ENCODE data around the gene CASKIN1. TPM values are rescaled to one million over a fixed set of nuclear protein-coding genes. Genes with fewer than 3 reads are reported as not detected.

Gene CASKIN1
- total RNA-seq, 1 experiment from 2014 or later, result 7.9 TPM

GRCh38 chr16:2175454-2175853 lies 21.0 kb downstream of the CASKIN1 start:
- no peak overlapping the region for H3K14ac ChIP-seq (ENCODE audit: insufficient read depth, low read length)
- H2BK20ac ChIP-seq (ENCODE audit: low read depth, low read length, poor library complexity, severe bottlenecking), result no peak overlapping the region
- H2AFZ ChIP-seq (ENCODE audit: low read length), result no peak overlapping the region
- peaks cover 11 to 44% (median 41%) of the 10 kb centered on the region in 3 experiments for H3K36me3 Mint-ChIP-seq (ENCODE audit: insufficient read depth in 1 of 3, low read depth in 3 of 3)
- no peak overlapping the region for H2BK12ac ChIP-seq (ENCODE audit: insufficient read length, low read depth, low read length)
- H4K8ac ChIP-seq (replicated peaks; ENCODE audit: insufficient read length, low read depth, low read length), result no peak overlapping the region
- no peak overlapping the region for H3K27ac Mint-ChIP-seq
- no peak overlapping the region for H3K9ac ChIP-seq (ENCODE audit: extremely low read depth, insufficient read length, low read length)
- no peaks in the 10 kb centered on the region for H3K27me3 Mint-ChIP-seq (ENCODE audit: low read depth)
- H3K79me1 ChIP-seq (ENCODE audit: insufficient read depth, low read depth, low read length, poor library complexity, severe bottlenecking), result no peaks in the 10 kb centered on the region
- H3K27me3 ChIP-seq (ENCODE audit: insufficient read depth, low read length), result no peaks in the 10 kb centered on the region
- H2BK5ac ChIP-seq (ENCODE audit: insufficient read length, low read length), result no peak overlapping the region
- no peak overlapping the region for H4K5ac ChIP-seq (ENCODE audit: insufficient read length, low read depth, low read length)
- no peak overlapping the region for H4K91ac ChIP-seq (ENCODE audit: insufficient read length, low read depth, low read length)
- H3K23ac ChIP-seq (ENCODE audit: insufficient read length, low read depth, low read length), result no peak overlapping the region
- TF ChIP-seq CTCF (conservative IDR thresholded peaks at IDR 0.05), result no peak
- H3K79me2 ChIP-seq (ENCODE audit: insufficient read depth, low read length), result no peaks in the 10 kb centered on the region
- no peaks in the 10 kb centered on the region for H3K9me3 Mint-ChIP-seq
- H3K18ac ChIP-seq (ENCODE audit: insufficient read length, low read depth, low read length), result no peak overlapping the region
- no peak overlapping the region for H2BK120ac ChIP-seq (ENCODE audit: low read depth, low read length, poor library complexity, severe bottlenecking)
- H3K4ac ChIP-seq (ENCODE audit: low read depth, low read length), result no peak overlapping the region
- no CpG with 5 or more reads among the region's 10 CpGs for WGBS (ENCODE audit: extremely low coverage, insufficient read length, low lambda C conversion rate)
- H4K20me1 ChIP-seq (ENCODE audit: control insufficient read depth, insufficient read depth, insufficient read length), result no peaks in the 10 kb centered on the region
- H3K56ac ChIP-seq (ENCODE audit: insufficient read length, low read depth, low read length), result no peak overlapping the region
- no peak for DNase-seq
- H3T11ph ChIP-seq (ENCODE audit: low read length), result no peak overlapping the region
- H2BK15ac ChIP-seq (ENCODE audit: low read depth, low read length), result no peak overlapping the region
- no peak overlapping the region for H3K4me2 ChIP-seq (ENCODE audit: insufficient read depth, insufficient read length, low read length)
- no peaks in the 10 kb centered on the region for H3K9me3 ChIP-seq (ENCODE audit: control insufficient read depth, low read depth, low read length)
- no peak overlapping the region for H3K27ac ChIP-seq (ENCODE audit: insufficient read length, low read depth, low read length)
- no peak overlapping the region for H2AK5ac ChIP-seq (ENCODE audit: insufficient read length, low read length)
- no peaks in the 10 kb centered on the region for H3K4me1 Mint-ChIP-seq
- H3K23me2 ChIP-seq (ENCODE audit: insufficient read length, low read depth, low read length, poor library complexity, severe bottlenecking), result peaks cover 4% of the 10 kb centered on the region
- H3K4me3 Mint-ChIP-seq, result no peak overlapping the region
- no peaks in the 10 kb centered on the region for H3K4me1 ChIP-seq (ENCODE audit: insufficient read depth, low read length)

Data from H9 (cell line).